ENCODE results near the gene ATM.

DNA sequence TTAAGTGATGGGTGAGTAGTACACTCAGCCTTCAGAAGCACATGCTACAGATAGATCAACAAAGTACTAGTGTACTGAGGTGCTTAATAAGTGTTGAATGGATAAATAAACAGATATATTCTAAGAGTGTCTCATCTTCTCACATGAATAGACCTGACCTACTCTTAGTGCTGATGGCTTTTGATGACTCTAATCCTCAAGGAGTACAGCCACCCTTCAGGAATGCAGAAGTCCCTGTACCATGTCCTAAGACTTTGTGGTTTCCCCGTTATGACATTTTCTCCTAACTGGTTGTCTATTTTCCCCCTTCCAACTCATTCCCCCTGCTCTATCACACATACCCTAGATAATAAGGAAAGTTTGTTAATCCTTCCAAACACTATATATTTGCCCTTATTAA, 182.8 kb downstream of the ATM start:
- TF ChIP-seq ZFP30 (CRISPR knock-in tag; IDR thresholded peaks at IDR 0.05) (no peak), ARNTL (CRISPR knock-in tag; IDR thresholded peaks at IDR 0.05; ENCODE audit: borderline replicate concordance, low read depth) (no peak), ZFP3 (CRISPR knock-in tag; IDR thresholded peaks at IDR 0.05) (no peak), RARB (CRISPR knock-in tag; IDR thresholded peaks at IDR 0.05) (no peak), ZNF565 (CRISPR knock-in tag; conservative IDR thresholded peaks at IDR 0.05; ENCODE audit: low read depth) (no peak)
- TF ChIP-seq, protein P1, sequence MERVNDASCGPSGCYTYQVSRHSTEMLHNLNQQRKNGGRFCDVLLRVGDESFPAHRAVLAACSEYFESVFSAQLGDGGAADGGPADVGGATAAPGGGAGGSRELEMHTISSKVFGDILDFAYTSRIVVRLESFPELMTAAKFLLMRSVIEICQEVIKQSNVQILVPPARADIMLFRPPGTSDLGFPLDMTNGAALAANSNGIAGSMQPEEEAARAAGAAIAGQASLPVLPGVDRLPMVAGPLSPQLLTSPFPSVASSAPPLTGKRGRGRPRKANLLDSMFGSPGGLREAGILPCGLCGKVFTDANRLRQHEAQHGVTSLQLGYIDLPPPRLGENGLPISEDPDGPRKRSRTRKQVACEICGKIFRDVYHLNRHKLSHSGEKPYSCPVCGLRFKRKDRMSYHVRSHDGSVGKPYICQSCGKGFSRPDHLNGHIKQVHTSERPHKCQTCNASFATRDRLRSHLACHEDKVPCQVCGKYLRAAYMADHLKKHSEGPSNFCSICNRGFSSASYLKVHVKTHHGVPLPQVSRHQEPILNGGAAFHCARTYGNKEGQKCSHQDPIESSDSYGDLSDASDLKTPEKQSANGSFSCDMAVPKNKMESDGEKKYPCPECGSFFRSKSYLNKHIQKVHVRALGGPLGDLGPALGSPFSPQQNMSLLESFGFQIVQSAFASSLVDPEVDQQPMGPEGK (CRISPR knock-in tag; IDR thresholded peaks at IDR 0.05; ENCODE audit: borderline replicate concordance), result no peak

Data from SK-N-SH treated with all-trans-retinoic acid at 6 μM for 48 hours (cell line).